ENCODE measurements around the gene FBLN1. TPM values are rescaled to one million over a fixed set of nuclear protein-coding genes. Genes with fewer than 3 reads are reported as not detected.
"Not testable (repeated sequence)": the region's sequence is repeated elsewhere in the genome, so short reads cannot be mapped to it uniquely, and the experiment has no call there.

The FBLN1 gene
- total RNA-seq, 1 donor from 2014 or later: 7.4 TPM

GRCh38 chr22:45580726-45581381 lies 78.2 kb downstream of the FBLN1 start:
- no peak for DNase-seq (ENCODE audit: extremely low read depth, low read depth, low spot score)

GRCh38 chr22:45581549-45582080 lies 78.9 kb downstream of the FBLN1 start:
- no peak for DNase-seq (ENCODE audit: extremely low read depth, low read depth, low spot score)

GRCh38 chr22:45582236-45582954 lies 79.7 kb downstream of the FBLN1 start:
- DNase-seq (ENCODE audit: extremely low read depth, low read depth, low spot score): no peak

- DNase-seq (ENCODE audit: extremely low read depth, low read depth, low spot score): no peak
These were observed 80.3 kb downstream of the FBLN1 start for GRCh38 chr22:45582955-45583320.

- DNase-seq (ENCODE audit: extremely low read depth, low read depth, low spot score): no peak
These were observed 80.8 kb downstream of the FBLN1 start for GRCh38 chr22:45583504-45583903.

- no peak for DNase-seq (ENCODE audit: extremely low read depth, low read depth, low spot score)
These were observed 81.5 kb downstream of the FBLN1 start for GRCh38 chr22:45584121-45584570.

GRCh38 chr22:45584621-45585436 lies 82.1 kb downstream of the FBLN1 start:
- DNase-seq (ENCODE audit: extremely low read depth, low read depth, low spot score): no peak

GRCh38 chr22:45585437-45585755 lies 82.7 kb downstream of the FBLN1 start:
- no peak for DNase-seq (ENCODE audit: extremely low read depth, low read depth, low spot score)

GRCh38 chr22:45585946-45586540 lies 83.4 kb downstream of the FBLN1 start:
- no peak for DNase-seq (ENCODE audit: extremely low read depth, low read depth, low spot score)

- no peak for DNase-seq (ENCODE audit: extremely low read depth, low read depth, low spot score)
These were observed 84.1 kb downstream of the FBLN1 start for GRCh38 chr22:45586651-45587405.

GRCh38 chr22:45587638-45588505 lies 85.2 kb downstream of the FBLN1 start:
- DNase-seq (ENCODE audit: extremely low read depth, low read depth, low spot score): no peak

GRCh38 chr22:45589556-45589955 lies 86.9 kb downstream of the FBLN1 start:
- no peak for DNase-seq (ENCODE audit: extremely low read depth, low read depth, low spot score)

- no peak for DNase-seq (ENCODE audit: extremely low read depth, low read depth, low spot score)
These were observed 87.6 kb downstream of the FBLN1 start for GRCh38 chr22:45590262-45590661.

- not testable (repeated sequence) for DNase-seq (ENCODE audit: extremely low read depth, low read depth, low spot score)
These were observed 89.0 kb downstream of the FBLN1 start for GRCh38 chr22:45591633-45592213.

- no peak for DNase-seq (ENCODE audit: extremely low read depth, low read depth, low spot score)
These were observed 91.6 kb downstream of the FBLN1 start for GRCh38 chr22:45594123-45594941.

- DNase-seq (ENCODE audit: extremely low read depth, low read depth, low spot score): no peak
These were observed 94.9 kb downstream of the FBLN1 start for GRCh38 chr22:45597460-45598192.

- no peak for DNase-seq (ENCODE audit: extremely low read depth, low read depth, low spot score)
These were observed 96.0 kb downstream of the FBLN1 start for GRCh38 chr22:45598596-45599217.

Data from glomerular endothelial cell (primary cell).